GM12874 (cell line): Measurements from ENCODE around the gene NPW.

Experiments used
- TF ChIP-seq, protein P1 (sequence below): IDR thresholded peaks from 2 replicates; pipeline ENCODE4 v1.5.1; 2011; ENCODE audit warnings: low read depth, mild to moderate bottlenecking, control low read depth, low read length, moderate library complexity; ENCODE audit not compliant: insufficient read depth

Gene NPW

GRCh38 chr16:2044541-2044940 lies 25.0 kb downstream of the NPW start:
- TF ChIP-seq, protein P1, sequence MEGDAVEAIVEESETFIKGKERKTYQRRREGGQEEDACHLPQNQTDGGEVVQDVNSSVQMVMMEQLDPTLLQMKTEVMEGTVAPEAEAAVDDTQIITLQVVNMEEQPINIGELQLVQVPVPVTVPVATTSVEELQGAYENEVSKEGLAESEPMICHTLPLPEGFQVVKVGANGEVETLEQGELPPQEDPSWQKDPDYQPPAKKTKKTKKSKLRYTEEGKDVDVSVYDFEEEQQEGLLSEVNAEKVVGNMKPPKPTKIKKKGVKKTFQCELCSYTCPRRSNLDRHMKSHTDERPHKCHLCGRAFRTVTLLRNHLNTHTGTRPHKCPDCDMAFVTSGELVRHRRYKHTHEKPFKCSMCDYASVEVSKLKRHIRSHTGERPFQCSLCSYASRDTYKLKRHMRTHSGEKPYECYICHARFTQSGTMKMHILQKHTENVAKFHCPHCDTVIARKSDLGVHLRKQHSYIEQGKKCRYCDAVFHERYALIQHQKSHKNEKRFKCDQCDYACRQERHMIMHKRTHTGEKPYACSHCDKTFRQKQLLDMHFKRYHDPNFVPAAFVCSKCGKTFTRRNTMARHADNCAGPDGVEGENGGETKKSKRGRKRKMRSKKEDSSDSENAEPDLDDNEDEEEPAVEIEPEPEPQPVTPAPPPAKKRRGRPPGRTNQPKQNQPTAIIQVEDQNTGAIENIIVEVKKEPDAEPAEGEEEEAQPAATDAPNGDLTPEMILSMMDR: no peak

DNA sequence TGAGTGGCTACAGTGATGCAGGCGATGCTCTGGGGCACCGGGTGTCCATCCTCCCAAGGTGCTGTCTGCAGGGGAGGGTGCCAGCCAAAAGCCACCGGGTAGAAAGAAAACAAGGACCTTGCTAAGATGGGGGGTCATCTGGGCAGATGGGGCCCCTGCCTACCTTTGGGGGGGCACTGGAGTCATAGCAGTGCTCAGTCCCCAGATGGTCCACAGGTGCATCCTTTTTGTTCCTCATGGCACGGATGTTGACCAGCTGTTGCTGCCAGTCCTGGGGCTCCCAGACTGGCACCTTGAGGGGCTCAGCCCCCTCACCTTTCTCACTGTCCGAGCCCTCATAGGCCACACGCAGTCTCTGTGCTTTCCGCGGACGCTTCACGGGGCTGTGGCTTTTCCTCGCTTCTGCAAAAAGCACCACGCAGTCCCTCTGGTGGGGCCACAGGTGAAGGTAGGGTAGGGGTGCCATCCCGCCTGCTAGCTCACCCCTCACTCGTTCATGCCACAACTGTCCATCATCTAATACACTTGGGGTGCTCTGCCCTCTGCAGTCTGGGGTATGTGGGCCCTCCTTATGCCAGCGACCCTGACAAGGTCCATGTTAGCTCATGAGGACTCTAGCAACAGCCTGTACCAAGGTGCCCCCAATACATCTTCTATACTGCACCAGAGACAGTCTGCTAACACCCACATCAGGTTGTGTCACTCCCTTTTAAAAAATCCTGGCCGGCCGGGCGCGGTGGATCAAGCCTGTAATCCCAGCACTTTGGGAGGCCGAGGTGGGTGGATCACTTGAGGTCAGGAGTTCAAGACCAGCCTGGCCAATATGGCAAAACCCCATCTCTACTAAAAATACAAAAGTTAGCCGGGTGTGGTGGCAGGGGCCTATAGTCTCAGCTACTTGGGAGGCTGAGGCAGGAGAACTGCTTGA lies 26.6 kb downstream of the NPW start:
- TF ChIP-seq, protein P1: no peak

DNA sequence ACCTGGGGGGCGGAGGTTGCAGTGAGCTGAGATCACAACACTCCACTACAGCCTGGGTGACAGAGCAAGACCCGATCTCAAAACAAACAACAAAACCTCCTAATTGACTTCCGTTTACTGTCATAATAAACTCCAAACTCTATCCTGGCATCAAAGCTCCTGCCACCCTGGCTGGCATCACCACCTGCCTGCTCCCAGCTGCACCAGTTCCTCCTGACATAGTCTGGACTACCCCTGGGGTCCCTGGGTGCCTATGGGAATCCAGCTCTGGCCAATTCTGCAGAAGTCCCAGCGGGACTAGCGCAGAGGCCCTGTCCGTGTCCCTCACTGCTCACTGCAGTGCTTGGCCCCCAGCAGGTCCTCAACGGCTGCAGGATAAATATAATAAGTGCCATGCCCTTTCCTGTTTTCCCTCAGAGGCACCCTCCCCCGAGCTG lies 27.3 kb downstream of the NPW start:
- TF ChIP-seq, protein P1: no peak

GRCh38 chr16:2047330-2048115 lies 27.9 kb downstream of the NPW start, which contains the start of the genes NTHL1 and TSC2:
Gene NTHL1, minus strand, starts transcription at chr16:2047834. Its CDS starts 11 bp downstream, at chr16:2047823.
Gene TSC2, plus strand, starts transcription at chr16:2047985. Its CDS starts 631 bp downstream, at chr16:2048616.
- TF ChIP-seq, protein P1: peak; percentile 7; the same call in 1 of the 2 replicates

GRCh38 chr16:2048116-2048543 lies 28.5 kb downstream of the NPW start:
- TF ChIP-seq, protein P1: no peak

- TF ChIP-seq, protein P1: no peak
Observed at GRCh38 chr16:2053211-2053610, 33.6 kb downstream of the NPW start.

DNA sequence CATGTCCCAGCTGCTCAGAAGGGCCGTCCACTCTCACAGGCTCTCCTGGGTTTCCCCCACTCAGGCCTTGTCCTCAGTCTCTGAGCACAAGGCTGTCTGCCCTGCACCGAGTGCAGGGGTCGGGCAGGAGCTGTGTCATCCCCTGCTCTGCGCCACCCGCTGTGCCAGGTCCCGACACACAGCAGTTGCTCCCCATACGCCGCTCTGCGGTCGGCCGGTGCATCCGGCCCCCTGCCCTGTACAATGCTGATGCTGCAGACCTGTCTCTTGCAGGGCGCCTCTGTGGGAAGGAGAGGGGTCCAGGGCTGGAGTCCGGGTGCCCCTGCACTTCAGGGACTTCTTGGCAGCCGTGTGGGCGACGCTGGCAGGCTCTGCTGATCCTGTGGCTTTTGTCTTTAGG lies 34.3 kb downstream of the NPW start:
- TF ChIP-seq, protein P1: no peak
